Muscle of leg (tissue), 11 donors: ENCODE data around the gene CASQ2. TPM values are rescaled to one million over a fixed set of nuclear protein-coding genes. Genes with fewer than 3 reads are reported as not detected.

Experiments
- DNase-seq: peaks from one replicate; pipeline ENCODE4 v3.0.0; 2013
- H3K27ac ChIP-seq: one replicate; pipeline ENCODE4 v1.5.1; 2013; ENCODE audit warnings: mild to moderate bottlenecking, low read length, control low read depth
- H3K27me3 ChIP-seq: one replicate; pipeline ENCODE4 v1.6.1; 2013; ENCODE audit warnings: low read length; ENCODE audit not compliant: control insufficient read depth, insufficient read depth
- H3K36me3 ChIP-seq: one replicate; pipeline ENCODE4 v1.6.1; 2013; ENCODE audit warnings: low read length; ENCODE audit not compliant: control insufficient read depth, insufficient read depth
- H3K4me1 ChIP-seq: one replicate; pipeline ENCODE4 v1.6.1; 2013; ENCODE audit warnings: low read length; ENCODE audit not compliant: control insufficient read depth, insufficient read depth
- H3K4me3 ChIP-seq: one replicate; pipeline ENCODE4 v1.5.1; 2013; ENCODE audit warnings: low read length, control low read depth
- H3K9me3 ChIP-seq: replicated peaks from 2 replicates; pipeline ENCODE4 v1.6.1; 2013; ENCODE audit warnings: low read depth, low read length; ENCODE audit not compliant: control insufficient read depth
- WGBS: methylation state at CpG from one replicate; pipeline ENCODE4 v1.1.5; 2013; ENCODE audit warnings: missing lambda C conversion rate; ENCODE audit not compliant: insufficient coverage; 5-methylcytosine and 5-hydroxymethylcytosine counted together
- polyA plus RNA-seq, 8 donors: library from polyadenylated mRNA; unstranded; fragments of 120-200 nt; gene quantifications; one replicate each; pipeline versions ENCODE4 v1.2.1 to v1.2.3, GENCODE V29; 2013; ENCODE audit warnings: inconsistent platforms in 1 of 8, low replicate concordance in 1 of 8; ENCODE audit not compliant: insufficient read length in 8 of 8, insufficient read depth in 1 of 8
- total RNA-seq: library from RNA; stranded (reverse); fragments of 120-200 nt; gene quantifications from one replicate; pipeline ENCODE4 v1.2.4, GENCODE V29; 2013

CASQ2 gene
- total and polyA plus RNA-seq, 9 donors: 305 to 812 (median 606) TPM

GRCh38 chr1:115660151-115660550 is 108.4 kb downstream of the CASQ2 start:
- H3K9me3 ChIP-seq: no peaks in the 10 kb centered on the region
- 100% methylated on average over 1 of the region's 5 CpGs for WGBS
- H3K36me3 ChIP-seq: peaks cover 36% of the 10 kb centered on the region

GRCh38 chr1:115658646-115659045 is 109.9 kb downstream of the CASQ2 start:
- no peaks in the 10 kb centered on the region for H3K9me3 ChIP-seq
- WGBS: 80% methylated on average over 1 of the region's 1 CpG
- no peak overlapping the region for H3K4me3 ChIP-seq
- no peak overlapping the region for H3K27ac ChIP-seq
- peaks cover 27% of the 10 kb centered on the region for H3K36me3 ChIP-seq
- H3K27me3 ChIP-seq: no peaks in the 10 kb centered on the region
- DNase-seq: no peak
- peaks cover 17% of the 10 kb centered on the region for H3K4me1 ChIP-seq

More at GRCh38 chr1:115660151-115660550, 108.4 kb downstream of the CASQ2 start:
- Histone ChIP-seq H3K27me3 (no peaks in the 10 kb centered on the region), H3K4me1 (peaks cover 6% of the 10 kb centered on the region), H3K27ac (no peak overlapping the region), H3K4me3 (no peak overlapping the region)
- no peak for DNase-seq

GRCh38 chr1:115656461-115657077 is 111.9 kb downstream of the CASQ2 start:
- no peaks in the 10 kb centered on the region for H3K27me3 ChIP-seq
- no peak overlapping the region for H3K27ac ChIP-seq
- peaks cover 17% of the 10 kb centered on the region for H3K4me1 ChIP-seq
- WGBS: 82% methylated on average over 4 of the region's 5 CpGs
- no peak overlapping the region for H3K4me3 ChIP-seq
- H3K9me3 ChIP-seq: no peaks in the 10 kb centered on the region
- no peak for DNase-seq
- H3K36me3 ChIP-seq: peaks cover 19% of the 10 kb centered on the region

- Histone ChIP-seq H3K27me3 (no peaks in the 10 kb centered on the region), H3K9me3 (no peaks in the 10 kb centered on the region), H3K27ac (no peak overlapping the region), H3K4me3 (no peak overlapping the region), H3K36me3 (peaks cover 17% of the 10 kb centered on the region), H3K4me1 (peaks cover 17% of the 10 kb centered on the region)
- DNase-seq: no peak
- WGBS: 50% methylated on average over 1 of the region's 4 CpGs
These were observed 112.6 kb downstream of the CASQ2 start for GRCh38 chr1:115655916-115656315.

GRCh38 chr1:115655306-115655663 is 113.2 kb downstream of the CASQ2 start:
- no peak overlapping the region for H3K4me3 ChIP-seq
- H3K4me1 ChIP-seq: peaks cover 17% of the 10 kb centered on the region

GRCh38 chr1:115654663-115655305 is 113.7 kb downstream of the CASQ2 start:
- 46% methylated on average over 3 of the region's 14 CpGs for WGBS
- no peak overlapping the region for H3K4me3 ChIP-seq
- H3K9me3 ChIP-seq: no peaks in the 10 kb centered on the region
- peaks cover 6% of the 10 kb centered on the region for H3K36me3 ChIP-seq
- peaks cover 20% of the 10 kb centered on the region for H3K4me1 ChIP-seq
- no peak overlapping the region for H3K27ac ChIP-seq
- H3K27me3 ChIP-seq: no peaks in the 10 kb centered on the region
- DNase-seq: no peak

More at GRCh38 chr1:115655306-115655663, 113.2 kb downstream of the CASQ2 start:
- Histone ChIP-seq H3K27me3 (no peaks in the 10 kb centered on the region), H3K9me3 (no peaks in the 10 kb centered on the region), H3K36me3 (peaks cover 11% of the 10 kb centered on the region), H3K27ac (no peak overlapping the region)
- WGBS: 33% methylated on average over 4 of the region's 7 CpGs
- no peak for DNase-seq

- WGBS: 80% methylated on average over 2 of the region's 3 CpGs
- no peak overlapping the region for H3K27ac ChIP-seq
- DNase-seq: no peak
- H3K36me3 ChIP-seq: peaks cover 4% of the 10 kb centered on the region
- no peaks in the 10 kb centered on the region for H3K27me3 ChIP-seq
- peaks cover 21% of the 10 kb centered on the region for H3K4me1 ChIP-seq
- H3K4me3 ChIP-seq: no peak overlapping the region
- no peaks in the 10 kb centered on the region for H3K9me3 ChIP-seq
These were observed 114.4 kb downstream of the CASQ2 start for GRCh38 chr1:115654125-115654524.

GRCh38 chr1:115652236-115652788 is 116.2 kb downstream of the CASQ2 start:
- Histone ChIP-seq H3K36me3 (peaks cover 3% of the 10 kb centered on the region), H3K27me3 (no peaks in the 10 kb centered on the region), H3K4me1 (peaks cover 21% of the 10 kb centered on the region), H3K27ac (no peak overlapping the region), H3K4me3 (no peak overlapping the region), H3K9me3 (no peaks in the 10 kb centered on the region)
- no peak for DNase-seq
- WGBS: no CpG with 5 or more reads among the region's 2 CpGs

GRCh38 chr1:115651391-115651790 is 117.1 kb downstream of the CASQ2 start:
- WGBS: 100% methylated on average over 1 of the region's 8 CpGs
- Histone ChIP-seq H3K9me3 (no peaks in the 10 kb centered on the region), H3K4me3 (no peak overlapping the region), H3K27me3 (no peaks in the 10 kb centered on the region), H3K36me3 (peaks cover 3% of the 10 kb centered on the region), H3K27ac (no peak overlapping the region), H3K4me1 (peaks cover 21% of the 10 kb centered on the region)
- no peak for DNase-seq

- Histone ChIP-seq H3K9me3 (no peaks in the 10 kb centered on the region), H3K36me3 (peaks cover 3% of the 10 kb centered on the region), H3K27me3 (no peaks in the 10 kb centered on the region), H3K4me1 (peaks cover 21% of the 10 kb centered on the region), H3K27ac (no peak overlapping the region), H3K4me3 (no peak overlapping the region)
- WGBS: no CpG with 5 or more reads among the region's 3 CpGs
- DNase-seq: no peak
These were observed 117.6 kb downstream of the CASQ2 start for GRCh38 chr1:115650961-115651360.
